ENCODE measurements around the gene DDX21. TPM values are rescaled to one million over a fixed set of nuclear protein-coding genes. Genes with fewer than 3 reads are reported as not detected.

The DDX21 gene
- total RNA-seq, 1 donor from 2014 or later, result 112 TPM

DNA sequence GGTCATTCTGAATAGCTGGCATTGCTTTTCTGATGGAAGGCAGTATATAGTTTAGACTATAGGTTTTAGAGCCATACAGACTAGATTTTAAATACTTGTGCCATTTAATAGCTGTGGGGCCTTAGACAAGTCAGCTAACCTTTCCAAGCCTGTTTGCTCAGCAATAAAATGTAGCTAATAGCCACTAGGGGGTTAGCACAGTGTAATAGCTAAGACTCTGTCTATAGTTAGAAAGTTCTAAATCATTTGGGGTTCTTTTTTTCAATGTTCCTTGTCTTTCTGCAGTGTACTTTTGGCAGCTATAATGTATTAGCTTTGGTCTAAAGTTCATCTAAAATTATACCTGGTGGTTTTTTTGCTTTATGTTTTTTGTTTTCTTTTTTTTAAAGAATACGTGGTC is 25.1 kb downstream of the DDX21 start:
- DNase-seq (ENCODE audit: low read depth), result no peak
- Histone ChIP-seq H3K27me3 (ENCODE audit: control insufficient read depth, insufficient read depth, low read length) (no peaks in the 10 kb centered on the region), H3K36me3 (ENCODE audit: control insufficient read depth, insufficient read depth, low read length) (peaks cover 4% of the 10 kb centered on the region), H3K4me3 (ENCODE audit: low read depth, low read length) (no peak overlapping the region)
- TF ChIP-seq, protein P1, sequence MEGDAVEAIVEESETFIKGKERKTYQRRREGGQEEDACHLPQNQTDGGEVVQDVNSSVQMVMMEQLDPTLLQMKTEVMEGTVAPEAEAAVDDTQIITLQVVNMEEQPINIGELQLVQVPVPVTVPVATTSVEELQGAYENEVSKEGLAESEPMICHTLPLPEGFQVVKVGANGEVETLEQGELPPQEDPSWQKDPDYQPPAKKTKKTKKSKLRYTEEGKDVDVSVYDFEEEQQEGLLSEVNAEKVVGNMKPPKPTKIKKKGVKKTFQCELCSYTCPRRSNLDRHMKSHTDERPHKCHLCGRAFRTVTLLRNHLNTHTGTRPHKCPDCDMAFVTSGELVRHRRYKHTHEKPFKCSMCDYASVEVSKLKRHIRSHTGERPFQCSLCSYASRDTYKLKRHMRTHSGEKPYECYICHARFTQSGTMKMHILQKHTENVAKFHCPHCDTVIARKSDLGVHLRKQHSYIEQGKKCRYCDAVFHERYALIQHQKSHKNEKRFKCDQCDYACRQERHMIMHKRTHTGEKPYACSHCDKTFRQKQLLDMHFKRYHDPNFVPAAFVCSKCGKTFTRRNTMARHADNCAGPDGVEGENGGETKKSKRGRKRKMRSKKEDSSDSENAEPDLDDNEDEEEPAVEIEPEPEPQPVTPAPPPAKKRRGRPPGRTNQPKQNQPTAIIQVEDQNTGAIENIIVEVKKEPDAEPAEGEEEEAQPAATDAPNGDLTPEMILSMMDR (IDR thresholded peaks at IDR 0.05; ENCODE audit: insufficient read depth, low read length, poor library complexity, severe bottlenecking), result peak; percentile 24

DNA sequence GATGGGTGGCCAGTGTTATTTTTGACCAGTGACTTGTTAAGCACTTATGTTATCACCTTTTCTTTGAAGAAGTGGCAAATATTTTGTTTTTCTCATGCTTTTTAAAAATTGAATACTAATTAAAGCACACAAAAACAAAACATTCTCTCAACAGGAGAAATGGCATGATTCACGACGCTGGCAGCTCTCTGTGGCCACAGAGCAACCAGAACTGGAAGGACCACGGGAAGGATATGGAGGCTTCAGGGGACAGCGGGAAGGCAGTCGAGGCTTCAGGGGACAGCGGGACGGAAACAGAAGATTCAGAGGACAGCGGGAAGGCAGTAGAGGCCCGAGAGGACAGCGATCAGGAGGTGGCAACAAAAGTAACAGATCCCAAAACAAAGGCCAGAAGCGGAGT is 26.4 kb downstream of the DDX21 start:
- peaks cover 3% of the 10 kb centered on the region for H3K36me3 ChIP-seq (ENCODE audit: control insufficient read depth, insufficient read depth, low read length)
- no peak for DNase-seq (ENCODE audit: low read depth)
- no peak overlapping the region for H3K4me3 ChIP-seq (ENCODE audit: low read depth, low read length)
- no peaks in the 10 kb centered on the region for H3K27me3 ChIP-seq (ENCODE audit: control insufficient read depth, insufficient read depth, low read length)
- TF ChIP-seq, protein P1 (IDR thresholded peaks at IDR 0.05; ENCODE audit: insufficient read depth, low read length, poor library complexity, severe bottlenecking), result no peak

DNA sequence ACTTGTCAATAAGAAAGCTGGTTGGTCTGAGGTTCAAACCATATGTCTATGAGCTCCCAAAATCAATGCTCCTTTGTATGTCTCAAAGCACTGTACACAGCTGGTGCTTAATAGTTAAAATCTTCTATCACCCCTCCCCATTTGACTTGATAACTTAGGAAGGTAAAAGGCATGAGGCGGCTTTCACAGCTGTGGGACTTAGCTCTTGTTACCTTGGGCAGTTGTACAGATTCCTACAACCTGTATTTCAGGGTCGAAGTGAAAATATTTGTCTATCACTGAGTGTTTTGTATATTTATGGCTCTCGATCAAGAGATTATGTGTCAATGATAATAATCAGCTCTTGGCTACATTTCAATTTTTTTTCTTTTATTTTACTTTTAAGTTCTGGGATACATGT is 31.6 kb downstream of the DDX21 start:
- H3K36me3 ChIP-seq (ENCODE audit: control insufficient read depth, insufficient read depth, low read length), result no peaks in the 10 kb centered on the region
- H3K27me3 ChIP-seq (ENCODE audit: control insufficient read depth, insufficient read depth, low read length), result no peaks in the 10 kb centered on the region
- no peak for DNase-seq (ENCODE audit: low read depth)
- TF ChIP-seq, protein P1 (IDR thresholded peaks at IDR 0.05; ENCODE audit: insufficient read depth, low read length, poor library complexity, severe bottlenecking), result no peak
- H3K4me3 ChIP-seq (ENCODE audit: low read depth, low read length), result no peak overlapping the region

DNA sequence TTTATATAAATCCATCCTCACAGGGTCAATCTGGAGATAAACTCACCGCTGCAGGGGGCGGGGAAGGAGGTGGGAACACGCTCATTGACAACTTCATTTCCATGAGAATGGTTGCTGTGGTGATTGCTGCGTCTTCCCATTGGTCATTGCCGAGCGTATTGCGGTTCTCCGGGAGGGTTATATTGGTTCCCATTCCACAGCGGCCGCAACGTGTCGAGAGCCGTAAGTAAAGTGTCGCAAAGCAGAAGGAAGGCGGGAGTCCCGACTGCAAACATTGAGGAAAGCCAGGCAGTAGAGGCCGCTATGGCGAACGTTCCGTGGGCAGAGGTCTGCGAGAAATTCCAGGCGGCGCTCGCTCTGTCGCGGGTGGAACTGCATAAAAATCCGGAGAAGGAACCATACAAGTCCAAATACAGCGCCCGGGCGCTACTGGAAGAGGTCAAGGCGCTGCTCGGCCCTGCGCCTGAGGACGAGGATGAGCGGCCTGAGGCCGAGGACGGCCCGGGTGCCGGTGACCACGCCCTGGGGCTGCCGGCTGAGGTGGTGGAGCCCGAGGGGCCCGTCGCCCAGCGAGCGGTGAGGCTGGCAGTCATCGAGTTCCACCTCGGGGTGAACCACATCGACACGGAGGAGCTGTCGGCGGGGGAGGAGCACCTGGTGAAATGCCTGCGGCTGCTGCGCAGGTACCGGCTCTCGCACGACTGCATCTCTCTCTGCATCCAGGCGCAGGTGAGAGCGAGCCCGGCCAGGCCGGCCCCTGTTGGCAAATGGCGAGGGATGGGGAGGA is 32.8 kb downstream of the DDX21 start, which contains the start of gene KIFBP:
Gene KIFBP (plus strand): TSS at position 274 of the 787 bp plus-strand sequence. CDS start 30 bp downstream, at position 304.
- Histone ChIP-seq H3K4me3 (ENCODE audit: low read depth, low read length) (peak within 1 kb of the TSS; percentile 74), H3K36me3 (ENCODE audit: control insufficient read depth, insufficient read depth, low read length) (no peaks in the 10 kb centered on the region), H3K27me3 (ENCODE audit: control insufficient read depth, insufficient read depth, low read length) (no peaks in the 10 kb centered on the region)
- TF ChIP-seq, protein P1 (IDR thresholded peaks at IDR 0.05; ENCODE audit: insufficient read depth, low read length, poor library complexity, severe bottlenecking), result peak; percentile 58
- peak; percentile 95 for DNase-seq (ENCODE audit: low read depth)

DNA sequence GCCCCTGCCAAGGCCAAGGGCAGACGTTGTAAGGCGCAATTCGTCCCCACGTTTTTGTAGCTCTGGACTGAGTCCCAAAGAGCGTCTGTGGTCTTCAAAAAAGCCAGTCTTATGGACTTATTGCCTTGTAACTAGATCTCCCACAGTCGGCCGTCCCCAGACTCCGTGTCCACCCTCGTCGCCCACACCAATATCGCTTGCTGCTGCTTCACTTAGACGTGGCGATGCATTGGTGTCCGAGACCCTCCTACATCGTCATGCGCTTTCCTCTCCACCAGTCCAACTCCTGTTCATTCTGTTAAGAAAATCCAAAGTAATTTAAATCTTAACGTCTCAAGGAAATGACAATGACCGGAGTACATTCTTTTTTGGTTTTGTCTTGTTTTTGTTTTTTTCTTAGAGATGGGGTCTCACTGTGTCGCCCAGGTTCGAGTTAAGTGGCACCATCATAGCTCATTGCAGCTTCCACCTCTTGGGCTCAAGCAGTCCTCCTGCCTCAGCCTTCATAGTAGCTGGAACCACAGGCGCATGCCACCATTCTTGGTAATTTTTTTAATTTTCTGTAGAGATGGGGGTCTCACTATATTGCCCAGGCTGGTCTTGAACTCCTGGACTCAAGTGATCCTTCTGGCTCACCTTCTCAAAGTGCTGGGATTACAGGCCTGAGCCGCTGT is 33.5 kb downstream of the DDX21 start:
- H3K36me3 ChIP-seq (ENCODE audit: control insufficient read depth, insufficient read depth, low read length), result no peaks in the 10 kb centered on the region
- DNase-seq (ENCODE audit: low read depth), result no peak
- H3K27me3 ChIP-seq (ENCODE audit: control insufficient read depth, insufficient read depth, low read length), result no peaks in the 10 kb centered on the region
- TF ChIP-seq, protein P1 (IDR thresholded peaks at IDR 0.05; ENCODE audit: insufficient read depth, low read length, poor library complexity, severe bottlenecking), result no peak
- H3K4me3 ChIP-seq (ENCODE audit: low read depth, low read length), result peak overlapping the region; percentile 74
